ENCODE measurements around the gene MAGOHB.

GRCh38 chr12:10610188-10610587 lies 3.2 kb downstream of the MAGOHB start:
- TF ChIP-seq YY1 (IDR thresholded peaks at IDR 0.05; ENCODE audit: insufficient read depth, insufficient read length) (no peak), ZNF274 (IDR thresholded peaks at IDR 0.05; ENCODE audit: low read depth, low read length) (no peak), SUZ12 (IDR thresholded peaks at IDR 0.05; ENCODE audit: extremely low read depth, insufficient read depth, insufficient read length) (no peak)

All from NT2/D1 (cell line).